ENCODE measurements around the gene RAPGEF3.

GRCh38 chr12:47791351-47791746, 32.7 kb upstream of the RAPGEF3 start:
- TF ChIP-seq, protein P1, sequence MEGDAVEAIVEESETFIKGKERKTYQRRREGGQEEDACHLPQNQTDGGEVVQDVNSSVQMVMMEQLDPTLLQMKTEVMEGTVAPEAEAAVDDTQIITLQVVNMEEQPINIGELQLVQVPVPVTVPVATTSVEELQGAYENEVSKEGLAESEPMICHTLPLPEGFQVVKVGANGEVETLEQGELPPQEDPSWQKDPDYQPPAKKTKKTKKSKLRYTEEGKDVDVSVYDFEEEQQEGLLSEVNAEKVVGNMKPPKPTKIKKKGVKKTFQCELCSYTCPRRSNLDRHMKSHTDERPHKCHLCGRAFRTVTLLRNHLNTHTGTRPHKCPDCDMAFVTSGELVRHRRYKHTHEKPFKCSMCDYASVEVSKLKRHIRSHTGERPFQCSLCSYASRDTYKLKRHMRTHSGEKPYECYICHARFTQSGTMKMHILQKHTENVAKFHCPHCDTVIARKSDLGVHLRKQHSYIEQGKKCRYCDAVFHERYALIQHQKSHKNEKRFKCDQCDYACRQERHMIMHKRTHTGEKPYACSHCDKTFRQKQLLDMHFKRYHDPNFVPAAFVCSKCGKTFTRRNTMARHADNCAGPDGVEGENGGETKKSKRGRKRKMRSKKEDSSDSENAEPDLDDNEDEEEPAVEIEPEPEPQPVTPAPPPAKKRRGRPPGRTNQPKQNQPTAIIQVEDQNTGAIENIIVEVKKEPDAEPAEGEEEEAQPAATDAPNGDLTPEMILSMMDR (IDR thresholded peaks at IDR 0.05; ENCODE audit: control extremely low read depth in 1 of 3, insufficient read depth in 1 of 3, low read depth in 1 of 3, low read length in 3 of 3) = no peak
- TF ChIP-seq, protein P2, sequence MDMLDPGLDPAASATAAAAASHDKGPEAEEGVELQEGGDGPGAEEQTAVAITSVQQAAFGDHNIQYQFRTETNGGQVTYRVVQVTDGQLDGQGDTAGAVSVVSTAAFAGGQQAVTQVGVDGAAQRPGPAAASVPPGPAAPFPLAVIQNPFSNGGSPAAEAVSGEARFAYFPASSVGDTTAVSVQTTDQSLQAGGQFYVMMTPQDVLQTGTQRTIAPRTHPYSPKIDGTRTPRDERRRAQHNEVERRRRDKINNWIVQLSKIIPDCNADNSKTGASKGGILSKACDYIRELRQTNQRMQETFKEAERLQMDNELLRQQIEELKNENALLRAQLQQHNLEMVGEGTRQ (IDR thresholded peaks at IDR 0.05; ENCODE audit: low read length) = no peak
- no peak for TF ChIP-seq POLR2A (IDR thresholded peaks at IDR 0.05; ENCODE audit: control extremely low read depth in 1 of 2, low read depth in 2 of 2, low read length in 2 of 2)
- no peak for TF ChIP-seq EP300 (IDR thresholded peaks at IDR 0.05; ENCODE audit: borderline replicate concordance in 1 of 2, low read depth in 2 of 2, low read length in 2 of 2)
- no peak for TF ChIP-seq EGR1 (IDR thresholded peaks at IDR 0.05; ENCODE audit: borderline replicate concordance, low read depth, low read length)
- TF ChIP-seq SP4 (IDR thresholded peaks at IDR 0.05; ENCODE audit: low read length) = no peak
- no peak for TF ChIP-seq JUND (IDR thresholded peaks at IDR 0.05; ENCODE audit: low read length)
- TF ChIP-seq SIN3A (conservative IDR thresholded peaks at IDR 0.05 in 1 of 2, IDR thresholded peaks at IDR 0.05 in 1 of 2; ENCODE audit: low read depth in 1 of 2, low read length in 2 of 2) = no peak
- no peak for TF ChIP-seq MAFK (IDR thresholded peaks at IDR 0.05; ENCODE audit: low read depth, low read length)
- TF ChIP-seq MAX (IDR thresholded peaks at IDR 0.05) = no peak

Data from H1 (cell line).